ENCODE data around the gene NR1D1.
A peak's percentile ranks its signal among the peaks of the same experiment; 100 is the strongest.

NR1D1 gene

DNA sequence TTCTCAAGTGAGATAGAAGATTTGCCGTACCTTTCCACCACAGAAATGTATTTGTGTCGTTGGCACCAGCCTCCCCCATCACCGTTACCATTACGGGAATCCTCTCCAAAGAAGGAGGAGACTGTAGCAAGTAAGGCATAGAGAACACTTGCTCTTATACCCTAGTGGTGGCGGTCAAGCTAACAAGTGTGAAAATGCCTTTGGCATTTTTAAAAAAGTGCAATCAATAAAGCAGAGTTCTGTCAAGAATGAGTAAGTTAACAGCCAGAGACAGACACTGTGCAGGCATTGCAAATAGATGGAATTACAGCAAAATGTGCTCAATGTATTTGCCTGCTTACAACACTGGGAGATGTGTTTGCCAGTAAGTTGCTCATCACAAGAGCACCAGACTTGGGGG, 29.1 kb upstream of the NR1D1 start:
- Histone ChIP-seq H3K23ac (ENCODE audit: low read length in 2 of 2) (no peak overlapping the region), H2AFZ (ENCODE audit: low read depth, low read length) (no peak overlapping the region), H2BK5ac (ENCODE audit: low read depth, low read length, poor library complexity, severe bottlenecking) (no peak overlapping the region), H3K4me2 (ENCODE audit: low read length, poor library complexity, severe bottlenecking) (no peak overlapping the region), H2BK120ac (ENCODE audit: low read depth, low read length) (no peak overlapping the region), H3K9ac (ENCODE audit: low read length) (peak overlapping the region; percentile 47), H2AK5ac (ENCODE audit: low read length, severe bottlenecking) (no peak overlapping the region), H3K9me3 (ENCODE audit: control insufficient read depth, low read length) (no peaks in the 10 kb centered on the region), H4K91ac (ENCODE audit: low read length) (no peak overlapping the region), H4K8ac (ENCODE audit: low read length) (no peak overlapping the region), H3K14ac (ENCODE audit: low read length in 2 of 2) (no peak overlapping the region), H3K18ac (ENCODE audit: low read depth in 1 of 2, low read length in 2 of 2) (no peak overlapping the region), H3K4ac (ENCODE audit: low read depth in 1 of 2, low read length in 2 of 2) (no peak overlapping the region), H3K36me3 (ENCODE audit: control insufficient read depth in 1 of 2, insufficient read depth in 2 of 2, low read depth in 1 of 2, low read length in 2 of 2) (peaks cover 32 to 84% of the 10 kb centered on the region in 2 experiments), H3K4me1 (ENCODE audit: control insufficient read depth, insufficient read depth, low read depth, low read length) (peaks cover 4% of the 10 kb centered on the region), H3K4me3 (ENCODE audit: insufficient read depth in 1 of 2, low read depth in 1 of 2, low read length in 2 of 2) (no peak overlapping the region), H3K27me3 (ENCODE audit: control insufficient read depth in 1 of 2, insufficient read depth in 1 of 2, low read length in 2 of 2) (no peaks in the 10 kb centered on the region), H2BK15ac (ENCODE audit: low read depth, poor library complexity, severe bottlenecking) (no peak overlapping the region), H3K27ac (ENCODE audit: low read length, poor library complexity, severe bottlenecking) (no peak overlapping the region), H2BK12ac (ENCODE audit: low read length in 2 of 2) (no peak overlapping the region), H3K79me1 (replicated peaks; ENCODE audit: low read length, poor library complexity, severe bottlenecking) (peaks cover 7% of the 10 kb centered on the region)
- peak; percentile 22 for DNase-seq
- 79% methylated on average over 4 of the region's 5 CpGs for WGBS

- H2BK120ac ChIP-seq (ENCODE audit: low read depth, low read length) = no peak overlapping the region
- peak overlapping the region; percentile 77 for H3K4me2 ChIP-seq (ENCODE audit: low read length, poor library complexity, severe bottlenecking)
- 10% methylated on average over 8 of the region's 9 CpGs for WGBS
Measured at GRCh38 chr17:40124279-40125141, 24.1 kb upstream of the NR1D1 start.

GRCh38 chr17:40123811-40124114, 23.4 kb upstream of the NR1D1 start:
- H2AK5ac ChIP-seq (ENCODE audit: low read length, severe bottlenecking) = no peak overlapping the region
- DNase-seq = no peak
- peak overlapping the region; percentile 95 to 99 for H3K4me3 ChIP-seq (ENCODE audit: insufficient read depth in 1 of 2, low read depth in 1 of 2, low read length in 2 of 2)
- no CpG with 5 or more reads among the region's 2 CpGs for WGBS
- no peak overlapping the region for H2BK120ac ChIP-seq (ENCODE audit: low read depth, low read length)
- H3K36me3 ChIP-seq (ENCODE audit: control insufficient read depth in 1 of 2, insufficient read depth in 2 of 2, low read depth in 1 of 2, low read length in 2 of 2) = peaks cover 24 to 33% of the 10 kb centered on the region in 2 experiments
- H3K79me1 ChIP-seq (replicated peaks; ENCODE audit: low read length, poor library complexity, severe bottlenecking) = peaks cover 9% of the 10 kb centered on the region
- no peaks in the 10 kb centered on the region for H3K27me3 ChIP-seq (ENCODE audit: control insufficient read depth in 1 of 2, insufficient read depth in 1 of 2, low read length in 2 of 2)
- H4K91ac ChIP-seq (ENCODE audit: low read length) = no peak overlapping the region
- H3K14ac ChIP-seq (ENCODE audit: low read length in 2 of 2) = peak overlapping the region in 1 of 2 experiments; percentile 87
- H3K9me3 ChIP-seq (ENCODE audit: control insufficient read depth, low read length) = no peaks in the 10 kb centered on the region
- H3K27ac ChIP-seq (ENCODE audit: low read length, poor library complexity, severe bottlenecking) = peak overlapping the region; percentile 87
- H3K4ac ChIP-seq (ENCODE audit: low read depth in 1 of 2, low read length in 2 of 2) = peak overlapping the region in 1 of 2 experiments; percentile 73
- no peak overlapping the region for H2BK12ac ChIP-seq (ENCODE audit: low read length in 2 of 2)
- H3K18ac ChIP-seq (ENCODE audit: low read depth in 1 of 2, low read length in 2 of 2) = no peak overlapping the region
- no peak overlapping the region for H4K8ac ChIP-seq (ENCODE audit: low read length)
- H2AFZ ChIP-seq (ENCODE audit: low read depth, low read length) = no peak overlapping the region
- peaks cover 9% of the 10 kb centered on the region for H3K4me1 ChIP-seq (ENCODE audit: control insufficient read depth, insufficient read depth, low read depth, low read length)
- no peak overlapping the region for H2BK5ac ChIP-seq (ENCODE audit: low read depth, low read length, poor library complexity, severe bottlenecking)
- peak overlapping the region; percentile 77 for H3K4me2 ChIP-seq (ENCODE audit: low read length, poor library complexity, severe bottlenecking)
- H3K23ac ChIP-seq (ENCODE audit: low read length in 2 of 2) = no peak overlapping the region
- H2BK15ac ChIP-seq (ENCODE audit: low read depth, poor library complexity, severe bottlenecking) = no peak overlapping the region
- peak overlapping the region; percentile 93 for H3K9ac ChIP-seq (ENCODE audit: low read length)

More at GRCh38 chr17:40124279-40125141, 24.1 kb upstream of the NR1D1 start:
- Histone ChIP-seq H3K27me3 (ENCODE audit: control insufficient read depth in 1 of 2, insufficient read depth in 1 of 2, low read length in 2 of 2) (no peaks in the 10 kb centered on the region), H4K8ac (ENCODE audit: low read length) (no peak overlapping the region), H3K9ac (ENCODE audit: low read length) (peak overlapping the region; percentile 93), H3K9me3 (ENCODE audit: control insufficient read depth, low read length) (no peaks in the 10 kb centered on the region), H3K4me1 (ENCODE audit: control insufficient read depth, insufficient read depth, low read depth, low read length) (peaks cover 8% of the 10 kb centered on the region), H3K23ac (ENCODE audit: low read length in 2 of 2) (no peak overlapping the region), H3K36me3 (ENCODE audit: control insufficient read depth in 1 of 2, insufficient read depth in 2 of 2, low read depth in 1 of 2, low read length in 2 of 2) (peaks cover 27 to 41% of the 10 kb centered on the region in 2 experiments), H3K27ac (ENCODE audit: low read length, poor library complexity, severe bottlenecking) (peak overlapping the region; percentile 22), H3K18ac (ENCODE audit: low read depth in 1 of 2, low read length in 2 of 2) (no peak overlapping the region), H2BK5ac (ENCODE audit: low read depth, low read length, poor library complexity, severe bottlenecking) (no peak overlapping the region), H2BK15ac (ENCODE audit: low read depth, poor library complexity, severe bottlenecking) (no peak overlapping the region), H2BK12ac (ENCODE audit: low read length in 2 of 2) (no peak overlapping the region), H3K14ac (ENCODE audit: low read length in 2 of 2) (no peak overlapping the region), H2AK5ac (ENCODE audit: low read length, severe bottlenecking) (no peak overlapping the region), H2AFZ (ENCODE audit: low read depth, low read length) (no peak overlapping the region), H4K91ac (ENCODE audit: low read length) (no peak overlapping the region), H3K79me1 (replicated peaks; ENCODE audit: low read length, poor library complexity, severe bottlenecking) (peaks cover 9% of the 10 kb centered on the region), H3K4me3 (ENCODE audit: insufficient read depth in 1 of 2, low read depth in 1 of 2, low read length in 2 of 2) (peak overlapping the region; percentile 45 to 95), H3K4ac (ENCODE audit: low read depth in 1 of 2, low read length in 2 of 2) (no peak overlapping the region)
- peak; percentile 55 for DNase-seq

- peaks cover 9% of the 10 kb centered on the region for H3K79me1 ChIP-seq (replicated peaks; ENCODE audit: low read length, poor library complexity, severe bottlenecking)
- H2BK12ac ChIP-seq (ENCODE audit: low read length in 2 of 2) = peak overlapping the region; percentile 42 to 59
- H2BK120ac ChIP-seq (ENCODE audit: low read depth, low read length) = peak overlapping the region; percentile 100
- H3K27ac ChIP-seq (ENCODE audit: low read length, poor library complexity, severe bottlenecking) = peak overlapping the region; percentile 87
- H4K91ac ChIP-seq (ENCODE audit: low read length) = peak overlapping the region; percentile 98
- peak overlapping the region in 1 of 2 experiments; percentile 75 for H3K23ac ChIP-seq (ENCODE audit: low read length in 2 of 2)
- H4K8ac ChIP-seq (ENCODE audit: low read length) = peak overlapping the region; percentile 75
- no peaks in the 10 kb centered on the region for H3K9me3 ChIP-seq (ENCODE audit: control insufficient read depth, low read length)
- peak overlapping the region; percentile 93 for H3K9ac ChIP-seq (ENCODE audit: low read length)
- H3K4me3 ChIP-seq (ENCODE audit: insufficient read depth in 1 of 2, low read depth in 1 of 2, low read length in 2 of 2) = peak overlapping the region; percentile 95 to 99
- peak overlapping the region; percentile 74 for H2AK5ac ChIP-seq (ENCODE audit: low read length, severe bottlenecking)
- peaks cover 9% of the 10 kb centered on the region for H3K4me1 ChIP-seq (ENCODE audit: control insufficient read depth, insufficient read depth, low read depth, low read length)
- H3K27me3 ChIP-seq (ENCODE audit: control insufficient read depth in 1 of 2, insufficient read depth in 1 of 2, low read length in 2 of 2) = no peaks in the 10 kb centered on the region
- peaks cover 20 to 32% of the 10 kb centered on the region in 2 experiments for H3K36me3 ChIP-seq (ENCODE audit: control insufficient read depth in 1 of 2, insufficient read depth in 2 of 2, low read depth in 1 of 2, low read length in 2 of 2)
- H3K4me2 ChIP-seq (ENCODE audit: low read length, poor library complexity, severe bottlenecking) = peak overlapping the region; percentile 77
- H3K4ac ChIP-seq (ENCODE audit: low read depth in 1 of 2, low read length in 2 of 2) = peak overlapping the region; percentile 93 to 95
- WGBS = 1% methylated on average over 35 of the region's 43 CpGs
- H2BK5ac ChIP-seq (ENCODE audit: low read depth, low read length, poor library complexity, severe bottlenecking) = peak overlapping the region; percentile 99
- peak overlapping the region; percentile 95 to 100 for H3K18ac ChIP-seq (ENCODE audit: low read depth in 1 of 2, low read length in 2 of 2)
- H3K14ac ChIP-seq (ENCODE audit: low read length in 2 of 2) = peak overlapping the region; percentile 57 to 98
- peak; percentile 62 for DNase-seq
- H2AFZ ChIP-seq (ENCODE audit: low read depth, low read length) = peak overlapping the region; percentile 18
- H2BK15ac ChIP-seq (ENCODE audit: low read depth, poor library complexity, severe bottlenecking) = peak overlapping the region; percentile 92
Measured at GRCh38 chr17:40122999-40123810, 22.8 kb upstream of the NR1D1 start.

Data from mesenchymal stem cell (in vitro differentiated cells and primary cell).